HEK293 (cell line): ENCODE measurements around the gene NRP2.

ENCODE experiments used
- CTCF ChIA-PET: fragments of 350-600 bp; formaldehyde crosslinking; extraction: SDS; loops from one replicate; lab custom pipeline; 2021; ENCODE audit warnings: antibody characterized with exemption; lab: Yijun Ruan, JAX
- POLR2A ChIA-PET: fragments of 300-600 bp; formaldehyde crosslinking; extraction: SDS; loops from one replicate; lab custom pipeline; 2020; ENCODE audit warnings: antibody characterized with exemption, inconsistent platforms; lab: Yijun Ruan, JAX
- H3K27ac ChIP-seq: fragments of 200-500 bp; sonication (Bioruptor generic); 2 replicates; pipeline ENCODE4 v1.5.1; 2014; ENCODE audit warnings: low read depth, low read length, control low read depth, inconsistent platforms; ENCODE audit errors: extremely low read depth
- H3K36me3 ChIP-seq, 2 experiments: fragments of 200-500 bp in 1 of 2; sonication (Bioruptor generic) in 1 of 2; 1 replicate in 1 of 2; 2 replicates in 1 of 2; pipeline ENCODE4 v1.5.1; 2014 to 2017; ENCODE audit warnings: inconsistent platforms in 2 of 2, low read length in 2 of 2; ENCODE audit not compliant: control insufficient read depth in 2 of 2, insufficient read depth in 1 of 2
- H3K4me1 ChIP-seq: fragments of 200-500 bp; sonication (Bioruptor generic); 2 replicates; pipeline ENCODE4 v1.5.1; 2014; ENCODE audit warnings: mild to moderate bottlenecking, low read length, inconsistent platforms; ENCODE audit not compliant: control insufficient read depth, insufficient read depth
- H3K4me3 ChIP-seq: 2 replicates; pipeline ENCODE4 v1.5.1; 2011; ENCODE audit warnings: low read depth, mild to moderate bottlenecking, control low read depth, low read length, moderate library complexity
- H3K9me3 ChIP-seq: fragments of 200-500 bp; sonication (Bioruptor generic); 2 replicates; pipeline ENCODE4 v1.5.1; 2014; ENCODE audit warnings: low read depth, low read length, inconsistent platforms; ENCODE audit not compliant: control insufficient read depth, insufficient read depth
- MZF1 ChIP-seq: fragments of 450-650 bp; formaldehyde crosslinking; IDR thresholded peaks from 2 replicates; pipeline ENCODE4 v1.5.1; 2017; ENCODE audit warnings: missing biosample characterization, missing genetic modification characterization, borderline replicate concordance
- ZBTB10 ChIP-seq: fragments of 450-650 bp; formaldehyde crosslinking; IDR thresholded peaks from 2 replicates; pipeline ENCODE4 v1.5.1; 2016; ENCODE audit warnings: missing biosample characterization, missing genetic modification characterization
- ZBTB6 ChIP-seq: fragments of 450-650 bp; formaldehyde crosslinking; IDR thresholded peaks from 2 replicates; pipeline ENCODE4 v1.5.1; 2017; ENCODE audit warnings: missing biosample characterization, missing genetic modification characterization
- ZBTB8A ChIP-seq: fragments of 450-650 bp; formaldehyde crosslinking; IDR thresholded peaks from 2 replicates; pipeline ENCODE4 v1.5.1; 2016; ENCODE audit warnings: missing biosample characterization, missing genetic modification characterization
- ZFHX2 ChIP-seq: fragments of 450-650 bp; formaldehyde crosslinking; conservative IDR thresholded peaks from 2 replicates; pipeline ENCODE4 v1.5.1; 2016; ENCODE audit warnings: missing biosample characterization, missing genetic modification characterization
- ZIC2 ChIP-seq: fragments of 450-650 bp; formaldehyde crosslinking; IDR thresholded peaks from 2 replicates; pipeline ENCODE4 v1.5.1; 2016; ENCODE audit warnings: missing biosample characterization, missing genetic modification characterization
- ZNF24 ChIP-seq: fragments of 450-650 bp; formaldehyde crosslinking; IDR thresholded peaks from 2 replicates; pipeline ENCODE4 v1.5.1; 2016; ENCODE audit warnings: missing biosample characterization, missing genetic modification characterization
- ZNF274 ChIP-seq, 2 experiments: fragments of 200-500 bp in 1 of 2; fragments of 450-650 bp in 1 of 2; sonication (Bioruptor generic) in 1 of 2; formaldehyde crosslinking in 1 of 2; IDR thresholded peaks; 2 replicates each; pipeline versions ENCODE4 v1.5.1 to v1.6.1; 2014 to 2016; ENCODE audit warnings: borderline replicate concordance in 1 of 2, inconsistent platforms in 1 of 2, low read length in 1 of 2, missing biosample characterization in 1 of 2, missing genetic modification characterization in 1 of 2
- ZNF391 ChIP-seq: fragments of 450-650 bp; formaldehyde crosslinking; IDR thresholded peaks from 2 replicates; pipeline ENCODE4 v1.5.1; 2016; ENCODE audit warnings: low read depth, missing biosample characterization, missing genetic modification characterization, borderline replicate concordance
- ZNF548 ChIP-seq: fragments of 450-650 bp; formaldehyde crosslinking; IDR thresholded peaks from 2 replicates; pipeline ENCODE4 v1.5.1; 2016; ENCODE audit warnings: missing biosample characterization, missing genetic modification characterization
- ZNF654 ChIP-seq: fragments of 450-650 bp; formaldehyde crosslinking; IDR thresholded peaks from 2 replicates; pipeline ENCODE4 v1.5.1; 2016; ENCODE audit warnings: low read depth, missing biosample characterization, missing genetic modification characterization
- ZNF768 ChIP-seq: fragments of 450-650 bp; formaldehyde crosslinking; IDR thresholded peaks from 2 replicates; pipeline ENCODE4 v1.5.1; 2018; ENCODE audit warnings: missing biosample characterization, mild to moderate bottlenecking, missing genetic modification characterization
- ZNF792 ChIP-seq: fragments of 450-650 bp; formaldehyde crosslinking; IDR thresholded peaks from 2 replicates; pipeline ENCODE4 v1.5.1; 2016; ENCODE audit warnings: missing biosample characterization, missing genetic modification characterization
- ZNF837 ChIP-seq: fragments of 450-650 bp; formaldehyde crosslinking; IDR thresholded peaks from 2 replicates; pipeline ENCODE4 v1.5.1; 2016; ENCODE audit warnings: missing biosample characterization, missing genetic modification characterization
- ZSCAN4 ChIP-seq: fragments of 450-650 bp; formaldehyde crosslinking; IDR thresholded peaks from 2 replicates; pipeline ENCODE4 v1.5.1; 2017; ENCODE audit warnings: missing biosample characterization, missing genetic modification characterization

NRP2 gene

GRCh38 chr2:205687641-205687956 is 5.3 kb downstream of the NRP2 start:
- TF ChIP-seq ZNF274 (IDR thresholded peaks at IDR 0.05; ENCODE audit: low read length) (no peak), ZNF274 (tag by site-specific recombination; IDR thresholded peaks at IDR 0.05; ENCODE audit: borderline replicate concordance) (no peak), ZNF837 (tag by site-specific recombination) (no peak), ZIC2 (tag by site-specific recombination) (0 out of 2 replicates have a peak, but pooled peaks have one; percentile 31), MZF1 (tag by site-specific recombination) (peak; percentile 50; the same call in 1 of the 2 replicates)
- TF ChIP-seq, all 188 proteins: peak for 2
- H3K4me1 ChIP-seq, result peaks cover 11% of the 10 kb centered on the region
- H3K9me3 ChIP-seq, result no peaks in the 10 kb centered on the region
- no peak overlapping the region for H3K27ac ChIP-seq
- H3K4me3 ChIP-seq, result no peak overlapping the region
- H3K36me3 ChIP-seq, result no peaks in the 10 kb centered on the region
- ChIA-PET POLR2A (no interaction called here), CTCF (interaction anchor here (0.6 to 1.4 kb wide), 4 partner anchors 8 to 469 kb away, joined by 3 to 4 read pairs (median 4); no protein-coding TSS in a partner anchor)

DNA sequence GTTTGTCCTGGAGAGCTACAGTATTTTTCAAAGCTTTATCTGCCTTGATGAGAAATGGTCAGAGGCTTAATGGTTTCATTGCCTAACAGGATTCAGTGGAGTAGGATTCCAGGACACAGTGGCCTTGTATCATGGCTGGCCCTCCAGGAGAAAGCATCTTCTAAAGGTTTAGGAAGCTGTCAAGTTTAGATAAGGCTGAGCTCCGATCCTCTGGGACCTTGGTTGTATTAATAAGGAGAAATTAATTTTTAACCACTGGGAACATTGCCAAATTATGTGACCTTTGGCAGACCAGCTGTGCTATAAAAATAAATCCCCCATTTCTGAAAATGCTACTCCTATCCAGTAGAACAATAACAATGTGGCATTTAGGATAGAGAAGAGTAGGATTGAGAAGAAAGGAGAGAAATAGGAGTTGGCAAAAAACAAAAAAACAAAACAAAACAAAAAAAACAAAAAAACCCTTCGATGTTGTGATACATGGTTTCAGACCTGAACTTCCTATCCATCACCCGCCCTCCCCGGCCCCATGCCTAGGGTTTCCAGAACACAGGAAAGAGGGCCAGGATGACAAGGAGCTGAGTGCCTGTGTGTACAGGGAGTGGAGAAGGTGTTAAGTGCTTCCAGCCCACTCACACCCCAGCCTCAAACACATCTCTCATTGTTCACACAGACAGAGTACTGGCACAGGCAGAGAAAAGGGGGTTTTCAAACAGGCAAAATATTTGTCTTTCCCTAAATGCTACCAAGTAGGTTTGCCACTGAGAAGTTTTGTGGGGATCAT is 6.3 kb downstream of the NRP2 start:
- H3K27ac ChIP-seq, result no peak overlapping the region
- peaks cover 10% of the 10 kb centered on the region for H3K4me1 ChIP-seq
- ChIA-PET POLR2A (interaction anchor here (0.5 to 0.6 kb wide), 2 partner anchors 12 to 178 kb away, joined by 3 read pairs; no protein-coding TSS in a partner anchor), CTCF (interaction anchor here (0.6 to 1.4 kb wide), 3 partner anchors 9 to 259 kb away, joined by 3 to 4 read pairs (median 3); no protein-coding TSS in a partner anchor)
- TF ChIP-seq ZFHX2 (tag by site-specific recombination) (0 out of 2 replicates have a peak, but pooled peaks have one; percentile 15), ZNF24 (no peak)
- no peaks in the 10 kb centered on the region for H3K36me3 ChIP-seq
- H3K4me3 ChIP-seq, result no peak overlapping the region
- H3K9me3 ChIP-seq, result no peaks in the 10 kb centered on the region

DNA sequence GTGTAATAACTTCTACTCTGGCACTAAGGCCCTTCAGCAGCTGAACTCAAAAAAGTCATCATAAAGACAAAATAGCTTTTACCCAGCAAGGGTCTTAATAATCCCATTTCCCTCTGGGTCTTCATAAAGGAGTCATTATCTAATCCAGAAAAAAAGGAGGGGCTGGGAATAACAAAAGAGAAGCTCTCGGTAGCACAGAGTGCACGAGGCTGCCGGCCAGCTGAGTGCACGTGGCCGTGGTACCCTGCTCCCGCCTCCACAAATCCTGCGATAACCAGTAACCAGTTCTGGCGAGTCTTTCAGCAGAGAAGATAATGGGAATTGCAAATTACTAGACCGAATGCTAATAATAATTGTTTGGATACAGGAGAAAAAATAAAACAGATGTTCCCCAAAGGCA is 7.5 kb downstream of the NRP2 start:
- H3K9me3 ChIP-seq, result no peaks in the 10 kb centered on the region
- H3K36me3 ChIP-seq, result no peaks in the 10 kb centered on the region
- ChIA-PET CTCF (no interaction called here), POLR2A (no interaction called here)
- H3K4me1 ChIP-seq, result peaks cover 3% of the 10 kb centered on the region; the same call in 1 of the 2 replicates
- H3K27ac ChIP-seq, result no peak overlapping the region
- no peak overlapping the region for H3K4me3 ChIP-seq
- TF ChIP-seq ZBTB6 (tag by site-specific recombination) (no peak), ZNF792 (tag by site-specific recombination) (no peak), ZNF391 (tag by site-specific recombination) (no peak), ZBTB8A (tag by site-specific recombination) (no peak), ZSCAN4 (tag by site-specific recombination) (no peak), ZNF768 (tag by site-specific recombination) (no peak), ZIC2 (tag by site-specific recombination) (no peak), ZNF654 (tag by site-specific recombination) (no peak), ZBTB10 (tag by site-specific recombination) (no peak), ZNF548 (tag by site-specific recombination) (no peak)
- TF ChIP-seq, all 188 proteins: peak for 0
